Measurements from ENCODE around the gene AFAP1L1. TPM values are rescaled to one million over a fixed set of nuclear protein-coding genes. Genes with fewer than 3 reads are reported as not detected.

The AFAP1L1 gene
- total and polyA plus RNA-seq, 2 of the 13 experiments (the other 11 are each of a cell fraction or from before 2014, with no cell fraction given) = 0.38 to 1.0 TPM

GRCh38 chr5:149345892-149346222 is 74.2 kb downstream of the AFAP1L1 start (continued):
- TF ChIP-seq, protein P1, sequence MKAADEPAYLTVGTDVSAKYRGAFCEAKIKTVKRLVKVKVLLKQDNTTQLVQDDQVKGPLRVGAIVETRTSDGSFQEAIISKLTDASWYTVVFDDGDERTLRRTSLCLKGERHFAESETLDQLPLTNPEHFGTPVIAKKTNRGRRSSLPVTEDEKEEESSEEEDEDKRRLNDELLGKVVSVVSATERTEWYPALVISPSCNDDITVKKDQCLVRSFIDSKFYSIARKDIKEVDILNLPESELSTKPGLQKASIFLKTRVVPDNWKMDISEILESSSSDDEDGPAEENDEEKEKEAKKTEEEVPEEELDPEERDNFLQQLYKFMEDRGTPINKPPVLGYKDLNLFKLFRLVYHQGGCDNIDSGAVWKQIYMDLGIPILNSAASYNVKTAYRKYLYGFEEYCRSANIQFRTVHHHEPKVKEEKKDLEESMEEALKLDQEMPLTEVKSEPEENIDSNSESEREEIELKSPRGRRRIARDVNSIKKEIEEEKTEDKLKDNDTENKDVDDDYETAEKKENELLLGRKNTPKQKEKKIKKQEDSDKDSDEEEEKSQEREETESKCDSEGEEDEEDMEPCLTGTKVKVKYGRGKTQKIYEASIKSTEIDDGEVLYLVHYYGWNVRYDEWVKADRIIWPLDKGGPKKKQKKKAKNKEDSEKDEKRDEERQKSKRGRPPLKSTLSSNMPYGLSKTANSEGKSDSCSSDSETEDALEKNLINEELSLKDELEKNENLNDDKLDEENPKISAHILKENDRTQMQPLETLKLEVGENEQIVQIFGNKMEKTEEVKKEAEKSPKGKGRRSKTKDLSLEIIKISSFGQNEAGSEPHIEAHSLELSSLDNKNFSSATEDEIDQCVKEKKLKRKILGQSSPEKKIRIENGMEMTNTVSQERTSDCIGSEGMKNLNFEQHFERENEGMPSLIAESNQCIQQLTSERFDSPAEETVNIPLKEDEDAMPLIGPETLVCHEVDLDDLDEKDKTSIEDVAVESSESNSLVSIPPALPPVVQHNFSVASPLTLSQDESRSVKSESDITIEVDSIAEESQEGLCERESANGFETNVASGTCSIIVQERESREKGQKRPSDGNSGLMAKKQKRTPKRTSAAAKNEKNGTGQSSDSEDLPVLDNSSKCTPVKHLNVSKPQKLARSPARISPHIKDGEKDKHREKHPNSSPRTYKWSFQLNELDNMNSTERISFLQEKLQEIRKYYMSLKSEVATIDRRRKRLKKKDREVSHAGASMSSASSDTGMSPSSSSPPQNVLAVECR (CRISPR knock-in tag; IDR thresholded peaks at IDR 0.05; ENCODE audit: borderline replicate concordance) = no peak
- TF ChIP-seq ZNF746 (CRISPR knock-in tag; IDR thresholded peaks at IDR 0.05) = no peak
- no peak for TF ChIP-seq CBX5 (CRISPR knock-in tag; IDR thresholded peaks at IDR 0.05; ENCODE audit: borderline replicate concordance)
- TF ChIP-seq, protein P2, sequence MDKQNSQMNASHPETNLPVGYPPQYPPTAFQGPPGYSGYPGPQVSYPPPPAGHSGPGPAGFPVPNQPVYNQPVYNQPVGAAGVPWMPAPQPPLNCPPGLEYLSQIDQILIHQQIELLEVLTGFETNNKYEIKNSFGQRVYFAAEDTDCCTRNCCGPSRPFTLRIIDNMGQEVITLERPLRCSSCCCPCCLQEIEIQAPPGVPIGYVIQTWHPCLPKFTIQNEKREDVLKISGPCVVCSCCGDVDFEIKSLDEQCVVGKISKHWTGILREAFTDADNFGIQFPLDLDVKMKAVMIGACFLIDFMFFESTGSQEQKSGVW (CRISPR knock-in tag; IDR thresholded peaks at IDR 0.05; ENCODE audit: borderline replicate concordance) = no peak
- no peak for TF ChIP-seq USF2 (IDR thresholded peaks at IDR 0.05; ENCODE audit: low read depth, low read length)
- no peak for TF ChIP-seq USF2 (CRISPR knock-in tag; IDR thresholded peaks at IDR 0.05; ENCODE audit: borderline replicate concordance)
- TF ChIP-seq PAXIP1 (CRISPR knock-in tag; conservative IDR thresholded peaks at IDR 0.05) = no peak
- TF ChIP-seq, protein P3, sequence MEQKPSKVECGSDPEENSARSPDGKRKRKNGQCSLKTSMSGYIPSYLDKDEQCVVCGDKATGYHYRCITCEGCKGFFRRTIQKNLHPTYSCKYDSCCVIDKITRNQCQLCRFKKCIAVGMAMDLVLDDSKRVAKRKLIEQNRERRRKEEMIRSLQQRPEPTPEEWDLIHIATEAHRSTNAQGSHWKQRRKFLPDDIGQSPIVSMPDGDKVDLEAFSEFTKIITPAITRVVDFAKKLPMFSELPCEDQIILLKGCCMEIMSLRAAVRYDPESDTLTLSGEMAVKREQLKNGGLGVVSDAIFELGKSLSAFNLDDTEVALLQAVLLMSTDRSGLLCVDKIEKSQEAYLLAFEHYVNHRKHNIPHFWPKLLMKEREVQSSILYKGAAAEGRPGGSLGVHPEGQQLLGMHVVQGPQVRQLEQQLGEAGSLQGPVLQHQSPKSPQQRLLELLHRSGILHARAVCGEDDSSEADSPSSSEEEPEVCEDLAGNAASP (CRISPR knock-in tag; IDR thresholded peaks at IDR 0.05; ENCODE audit: borderline replicate concordance) = no peak

Data from HepG2 (cell line).